Left colon (tissue), 2 donors: ENCODE results near the gene SNX12. TPM values are rescaled to one million over a fixed set of nuclear protein-coding genes. Genes with fewer than 3 reads are reported as not detected.

ENCODE experiments used
- total RNA-seq, 2 donors: library from RNA; stranded (reverse); fragmentation: NEBNext Ultra II Directional; extraction: Animal tissue kit (Norgen Biotek cat#: 25700); gene quantifications; one replicate each; pipeline ENCODE4 v1.2.1, GENCODE V29; 2021
- donor health status: DM: no; HTN: no; CAD: no.
- donor health status: DM: yes; HTN: yes; CAD: no.

SNX12 gene
- total RNA-seq, 2 donors from 2014 or later, result 63.4 to 76.1 TPM

Other genes starting within 250 kb of the SNX12 start
- gene TEX11, start 159.6 kb downstream of the SNX12 start, total RNA-seq, result 1 to 10 TPM; 1.0 to 2.0 TPM
- gene SLC7A3, start 137.2 kb downstream of the SNX12 start, total RNA-seq, result under 1 TPM in 1 of 2 donors, not detected in 1; 0.14 TPM
- 10 to 100 TPM; 32.5 to 54.2 TPM for gene FOXO4, start 27.5 kb upstream of the SNX12 start, total RNA-seq
- not detected for gene CXorf65, start 38.4 kb upstream of the SNX12 start, total RNA-seq
- gene IL2RG, start 43.2 kb upstream of the SNX12 start, total RNA-seq, result 10 to 100 TPM; 47.7 to 98.7 TPM
- 10 to 100 TPM; 35.4 to 37.9 TPM for gene MED12, start 50.3 kb upstream of the SNX12 start, total RNA-seq
- gene NLGN3, start 76.5 kb upstream of the SNX12 start, total RNA-seq, result 1 to 10 TPM in 1 of 2 donors, under 1 TPM in 1; 0.67 to 1.1 TPM
- 10 to 100 TPM; 67.9 to 72.6 TPM for gene GJB1, start 154.9 kb upstream of the SNX12 start, total RNA-seq
- 10 to 100 TPM; 15.9 to 17.0 TPM for gene ZMYM3, start 185.8 kb upstream of the SNX12 start, total RNA-seq
- 100 to 1,000 TPM; 158 to 183 TPM for gene NONO, start 215.3 kb upstream of the SNX12 start, total RNA-seq
- 1 to 10 TPM in 1 of 2 donors, under 1 TPM in 1; 0.61 to 1.9 TPM for gene ITGB1BP2, start 233.4 kb upstream of the SNX12 start, total RNA-seq